HG03025 (cell line): ENCODE results near the gene GRPEL1.
"Not testable (repeated sequence)": the region's sequence is repeated elsewhere in the genome, so short reads cannot be mapped to it uniquely, and the experiment has no call there.

Source experiments
- ATAC-seq: cut with Tn5 transposase; IDR thresholded peaks from one replicate; pipeline ENCODE4 v1.9.1; 2021; ENCODE audit warnings: mild to moderate bottlenecking, moderate library complexity; ENCODE audit not compliant: unreplicated experiment, low FRiP score

GRPEL1 gene

DNA sequence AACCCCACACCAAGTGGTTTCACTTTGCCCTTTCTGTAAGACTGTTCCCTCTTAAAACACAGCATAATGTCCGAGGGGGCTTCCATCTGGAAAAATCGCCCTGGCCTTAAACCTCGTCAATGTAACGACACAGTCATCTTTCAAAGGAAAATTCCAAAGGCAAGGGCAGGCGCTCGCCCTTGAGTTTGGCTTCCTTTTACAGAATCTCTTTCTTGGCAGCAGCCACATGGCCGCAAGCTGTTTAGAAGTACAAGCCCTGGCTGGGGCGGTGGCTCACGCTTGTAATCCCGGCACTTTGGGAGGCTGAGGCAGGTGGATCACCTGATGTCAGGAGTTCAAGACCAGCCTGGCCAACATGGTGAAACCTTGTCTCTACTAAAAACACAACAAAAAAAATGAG is 27.1 kb upstream of the GRPEL1 start:
- ATAC-seq = no peak

DNA sequence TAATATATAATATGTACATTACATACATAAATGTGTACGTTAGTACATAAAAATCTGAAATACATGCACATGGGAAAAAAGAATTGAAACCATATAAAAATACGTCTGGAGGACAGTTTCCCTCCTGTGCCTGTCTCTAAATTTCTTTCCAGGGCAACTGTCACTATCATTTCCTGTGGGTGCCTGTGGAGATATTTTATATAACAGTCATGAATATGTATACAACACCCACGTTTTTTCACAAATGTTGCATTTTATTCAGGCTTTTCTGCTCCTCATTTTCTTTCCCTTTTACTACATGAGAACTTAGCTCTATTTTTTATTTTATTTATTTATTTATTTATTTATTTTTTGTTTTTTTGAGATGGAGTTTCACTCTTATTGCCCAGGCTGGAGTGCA is 24.2 kb upstream of the GRPEL1 start:
- ATAC-seq = no peak

DNA sequence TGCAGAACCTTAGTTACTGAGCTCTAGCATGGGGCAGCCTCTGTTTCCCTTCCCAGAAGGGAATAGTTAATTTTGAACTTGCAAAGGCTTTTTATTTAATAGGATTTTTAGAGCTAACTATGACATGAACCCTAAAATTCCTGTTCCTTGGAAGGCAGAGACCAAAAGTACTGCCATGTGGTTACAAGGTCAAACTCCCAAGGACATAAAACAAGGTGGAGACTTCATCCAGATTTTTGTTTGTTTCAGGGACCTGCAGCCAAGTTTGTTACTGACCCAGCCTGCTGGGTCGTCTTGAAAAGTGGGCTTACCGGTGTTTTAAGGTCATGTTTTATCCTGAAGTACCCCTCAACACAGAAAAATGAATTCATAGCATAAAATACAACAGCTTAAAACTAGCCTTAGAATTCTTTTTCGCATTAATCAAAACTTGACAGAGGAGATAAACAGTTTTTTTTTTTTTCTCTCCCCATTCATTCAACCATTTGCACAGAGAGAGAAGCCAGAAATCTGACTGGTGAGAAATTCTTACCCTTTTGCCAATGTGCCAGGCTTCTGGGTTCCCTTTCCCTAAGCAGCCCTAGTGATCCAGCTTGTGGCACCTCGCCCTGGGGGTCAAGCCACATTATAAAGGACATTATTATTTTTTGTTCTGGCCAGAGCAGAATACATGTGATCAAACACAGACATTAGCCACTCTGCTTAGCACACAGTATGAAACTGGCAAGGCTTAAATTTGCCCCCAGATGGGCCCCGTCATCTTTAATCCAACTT is 21.5 kb upstream of the GRPEL1 start:
- ATAC-seq = no peak

DNA sequence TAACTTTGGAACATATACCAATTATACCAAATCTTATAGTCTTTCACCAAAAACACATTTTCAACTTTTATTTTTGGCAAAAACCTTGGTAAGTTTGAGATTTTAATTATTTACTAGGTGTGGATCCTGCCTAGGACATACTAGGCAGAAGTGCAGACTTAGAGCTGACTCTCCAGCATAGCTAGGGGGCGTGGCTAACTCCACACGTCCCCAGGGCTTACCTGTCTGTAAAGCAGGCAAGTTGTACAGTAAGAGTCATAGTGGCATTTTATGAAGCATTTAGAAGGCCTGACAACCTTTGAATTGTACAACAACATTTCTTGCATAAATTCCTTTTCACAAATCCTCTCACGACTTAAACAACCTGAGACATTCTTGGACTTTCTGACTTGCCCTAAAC is 19.2 kb upstream of the GRPEL1 start:
- no peak for ATAC-seq

DNA sequence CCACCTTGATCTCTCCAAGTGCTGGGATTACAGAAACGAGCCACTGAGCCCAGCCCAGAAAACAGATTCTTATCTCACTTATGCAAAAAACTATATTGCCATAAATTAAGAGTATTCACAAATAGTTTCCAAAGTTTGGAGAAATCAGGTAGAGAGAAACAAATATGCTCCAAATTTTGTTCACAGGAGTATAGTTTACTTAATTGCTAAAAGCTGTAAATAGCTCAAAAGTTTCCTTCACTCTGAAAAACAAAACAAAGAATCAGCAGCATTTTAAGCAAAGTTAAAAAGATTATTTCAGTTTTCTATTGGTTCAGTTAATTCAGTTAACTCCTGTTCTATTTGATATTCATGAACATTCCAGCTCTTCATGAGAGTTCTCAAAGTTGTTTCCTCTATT is 18.5 kb upstream of the GRPEL1 start:
- no peak for ATAC-seq

- not testable (repeated sequence) for ATAC-seq
Measured at GRCh38 chr4:7084564-7084961, 16.7 kb upstream of the GRPEL1 start.

DNA sequence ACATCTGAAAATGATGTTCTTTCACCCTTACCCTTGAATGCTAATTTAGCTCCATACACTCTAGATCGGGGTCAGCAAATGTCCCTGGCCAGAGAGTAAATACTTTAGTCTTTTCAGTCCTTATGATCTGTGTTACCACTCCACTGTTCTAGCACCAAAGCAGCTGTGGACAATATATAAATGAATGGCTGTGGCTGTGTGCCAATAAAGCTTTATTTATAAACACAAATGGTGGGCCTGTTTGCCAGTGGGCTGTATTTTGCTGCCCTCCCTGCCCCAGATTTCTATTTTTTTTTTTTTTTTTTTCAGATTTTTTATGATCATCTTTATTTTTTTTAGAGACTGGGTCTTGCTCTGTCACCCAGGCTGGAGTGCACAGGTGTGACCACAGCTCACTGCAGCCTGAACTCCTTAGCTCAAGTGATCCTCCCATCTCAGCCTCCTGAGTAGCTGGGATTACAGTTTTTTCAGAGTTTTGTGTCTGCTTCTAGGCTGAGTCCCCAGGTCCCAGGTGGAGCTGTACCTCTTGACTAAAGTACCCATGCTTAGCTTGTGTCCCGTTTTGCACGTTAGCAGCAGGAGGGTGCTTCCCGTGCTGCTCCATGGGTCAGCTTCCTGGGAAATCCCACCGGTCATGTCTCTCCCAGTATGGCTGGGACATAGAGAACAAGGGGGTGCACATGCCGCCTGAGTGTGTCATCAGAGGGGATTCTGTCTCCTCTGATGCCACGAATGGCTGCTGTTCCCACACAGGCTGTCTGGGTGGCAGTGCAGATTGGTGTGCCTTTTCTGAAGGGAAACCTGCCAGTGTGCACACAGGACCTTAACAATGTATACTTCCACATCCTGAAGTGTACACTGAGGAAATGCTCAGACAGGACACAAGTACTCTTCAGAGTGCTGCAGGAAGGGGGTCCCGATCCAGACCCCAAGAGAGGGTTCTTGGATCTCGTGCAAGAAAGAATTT is 16.0 kb upstream of the GRPEL1 start:
- ATAC-seq = no peak

- not testable (repeated sequence) for ATAC-seq
Measured at GRCh38 chr4:7079909-7080308, 12.0 kb upstream of the GRPEL1 start.

DNA sequence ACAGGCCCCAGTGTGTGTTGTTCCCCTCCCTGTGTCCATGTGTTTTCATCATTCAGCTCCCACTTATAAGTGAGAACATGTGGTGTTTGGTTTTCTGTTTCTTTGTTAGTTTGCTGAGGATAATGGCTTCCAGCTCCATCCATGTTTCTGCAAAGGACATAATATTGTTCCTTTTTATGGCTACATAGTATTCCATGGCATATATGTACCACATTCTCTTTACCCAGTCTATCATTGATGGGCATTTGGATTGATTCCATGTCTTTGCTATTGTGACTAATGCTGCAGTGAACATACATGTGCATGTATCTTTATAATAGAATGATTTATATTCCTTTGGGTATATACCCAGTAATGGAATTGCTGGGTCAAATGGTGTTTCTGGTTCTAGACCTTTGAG is 11.6 kb upstream of the GRPEL1 start:
- not testable (repeated sequence) for ATAC-seq

DNA sequence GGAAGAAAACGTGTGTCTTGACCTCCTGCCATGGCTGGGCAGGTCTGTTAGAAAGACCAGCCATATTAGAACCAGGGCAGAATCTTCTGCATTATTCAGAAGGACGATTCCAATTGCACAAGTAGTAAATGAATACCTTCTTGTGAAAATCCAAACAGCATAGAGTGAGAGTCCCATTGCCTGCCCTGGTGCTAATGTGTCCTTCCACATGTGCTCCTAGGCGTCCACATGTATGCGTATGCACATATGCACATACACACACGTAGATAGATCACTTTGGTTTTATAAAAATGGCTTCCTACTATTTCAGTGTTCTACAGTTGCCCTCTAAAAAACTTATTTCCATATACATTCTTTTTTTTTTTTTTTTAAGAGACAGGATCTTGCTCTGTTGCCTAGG is 10.2 kb upstream of the GRPEL1 start:
- no peak for ATAC-seq

DNA sequence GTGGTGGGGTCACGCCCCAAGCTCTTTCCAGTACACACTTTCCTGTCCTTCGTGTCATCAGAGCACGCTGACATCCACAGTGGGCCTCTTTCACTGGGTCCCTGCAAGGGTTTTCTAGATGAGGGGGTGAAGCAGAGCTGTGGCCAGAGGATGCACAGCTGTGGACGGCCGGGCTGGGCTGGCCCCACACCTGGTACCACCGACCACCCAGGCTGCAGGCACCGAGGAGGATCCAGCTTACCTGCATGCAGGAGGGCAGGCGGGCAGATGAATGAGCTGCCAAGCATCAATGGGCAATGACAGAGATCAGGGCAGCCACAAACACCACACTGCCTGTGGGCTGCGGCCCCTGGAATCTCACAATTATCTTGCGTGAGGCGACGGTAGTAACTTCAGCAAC is 9.5 kb upstream of the GRPEL1 start:
- no peak for ATAC-seq

DNA sequence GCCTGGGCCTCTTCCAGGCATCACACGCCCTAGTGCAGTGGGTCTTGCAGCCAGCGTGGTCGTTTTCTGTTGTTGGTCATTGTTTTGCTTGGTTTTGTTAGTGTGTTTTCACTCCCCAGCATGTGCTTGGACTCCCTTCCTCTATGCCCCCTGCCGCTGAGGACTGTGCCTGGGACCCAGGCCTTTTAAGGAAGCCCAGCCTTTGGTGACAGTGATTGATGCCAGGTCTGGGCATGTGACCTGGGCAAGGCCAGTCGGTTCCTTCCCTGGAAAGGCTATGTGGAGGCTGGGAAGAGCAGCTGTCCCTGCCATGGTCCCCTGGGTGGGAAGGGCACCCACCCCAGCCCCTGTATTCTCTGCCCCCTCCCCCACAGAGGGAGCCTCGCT is 8.8 kb upstream of the GRPEL1 start:
- no peak for ATAC-seq

DNA sequence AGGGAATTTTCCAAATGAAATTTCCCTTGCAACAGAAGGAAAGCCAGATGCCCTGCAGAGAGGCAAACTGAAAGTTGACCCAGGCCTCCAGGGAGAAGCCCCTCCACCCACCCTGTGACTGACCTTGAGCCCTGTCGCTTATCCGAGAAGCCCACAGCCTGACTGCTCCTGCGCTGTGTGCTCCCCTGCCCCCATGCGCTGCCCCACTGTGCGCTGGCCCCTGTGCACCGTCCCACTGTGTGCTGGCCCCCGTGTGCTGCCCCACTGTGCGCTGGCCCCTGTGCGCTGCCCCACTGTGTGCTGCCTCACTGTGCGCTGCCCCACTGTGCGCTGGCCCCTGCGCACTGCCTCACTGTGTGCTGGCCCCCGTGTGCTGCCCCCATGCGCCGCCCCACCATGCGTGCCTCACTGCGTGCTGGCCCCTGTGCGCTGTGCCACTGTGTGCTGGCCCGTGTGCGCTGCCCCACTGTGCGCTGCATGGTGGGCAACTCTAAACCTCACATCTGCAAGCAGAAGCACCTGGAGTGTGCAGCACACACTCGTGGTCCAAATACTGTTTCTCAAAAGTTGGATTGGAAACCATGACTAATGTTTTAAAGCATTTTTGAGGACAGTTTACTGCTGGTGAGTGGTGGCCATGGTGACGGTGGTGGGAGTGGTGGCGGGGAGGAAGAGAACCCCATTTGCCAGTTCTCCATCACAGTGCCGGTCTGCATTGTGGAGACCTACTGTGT is 8.3 kb upstream of the GRPEL1 start:
- no peak for ATAC-seq

DNA sequence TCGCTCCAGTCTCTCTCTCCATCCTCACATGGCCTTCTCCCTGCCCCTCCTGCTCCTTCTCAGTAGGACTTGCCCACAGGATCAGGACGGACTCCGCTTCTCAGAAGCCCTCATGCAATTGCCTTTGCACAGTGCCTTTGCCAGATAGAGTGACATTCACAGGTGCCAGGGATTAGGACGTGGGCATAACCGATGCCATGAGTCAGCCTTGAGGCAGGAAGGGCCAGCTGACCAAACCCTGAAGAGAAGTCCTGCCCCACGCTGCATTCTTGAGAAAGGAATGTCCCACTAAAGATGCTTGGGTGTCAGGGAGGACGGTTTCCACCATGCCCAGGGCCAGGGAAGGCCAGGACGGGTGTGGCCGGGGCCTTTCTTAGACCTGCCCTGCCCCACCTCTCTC is 6.6 kb upstream of the GRPEL1 start:
- no peak for ATAC-seq

GRCh38 chr4:7073526-7074390 is 5.9 kb upstream of the GRPEL1 start:
- no peak for ATAC-seq

GRCh38 chr4:7073059-7073458 is 5.2 kb upstream of the GRPEL1 start:
- ATAC-seq = no peak

DNA sequence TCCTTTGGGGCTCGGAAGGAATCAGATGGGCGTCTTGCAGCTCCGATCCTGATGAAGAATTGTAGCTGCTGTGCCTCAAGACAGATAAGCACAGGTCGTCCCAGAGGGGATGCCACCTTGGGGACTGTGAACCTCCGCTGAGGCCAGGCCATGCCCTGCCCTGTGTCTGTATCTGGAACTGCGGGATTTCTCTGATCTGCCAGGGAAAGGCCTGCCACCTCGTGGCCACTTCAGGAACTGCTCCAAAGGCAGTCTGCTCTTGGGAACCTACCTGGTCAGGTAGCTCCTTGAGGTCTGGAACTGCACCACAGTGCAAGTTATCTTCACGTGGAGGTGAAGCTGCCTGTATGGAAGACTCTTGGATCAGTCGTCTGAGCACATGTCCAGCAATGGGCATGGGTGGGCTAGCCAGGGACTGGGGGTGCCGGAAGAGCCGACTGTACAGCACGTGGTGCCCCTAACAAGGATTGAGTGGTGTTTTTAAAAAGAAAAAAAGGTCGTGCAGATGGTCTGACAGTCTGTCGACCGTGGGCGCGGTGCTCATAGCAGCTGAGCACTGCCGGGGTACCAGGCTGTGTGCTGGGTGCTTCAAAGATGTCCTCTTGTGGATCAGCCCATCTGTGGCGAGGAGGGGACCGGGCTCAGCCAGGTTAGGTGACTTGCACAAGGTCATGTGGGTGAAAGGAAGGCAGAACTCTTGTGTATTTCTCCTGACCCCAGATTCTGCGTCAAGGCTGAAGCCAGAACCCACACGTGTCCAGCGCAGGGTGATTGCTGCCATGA is 3.1 kb upstream of the GRPEL1 start:
- ATAC-seq = no peak

- no peak for ATAC-seq
Measured at GRCh38 chr4:7068883-7069282, 1.0 kb upstream of the GRPEL1 start.

DNA sequence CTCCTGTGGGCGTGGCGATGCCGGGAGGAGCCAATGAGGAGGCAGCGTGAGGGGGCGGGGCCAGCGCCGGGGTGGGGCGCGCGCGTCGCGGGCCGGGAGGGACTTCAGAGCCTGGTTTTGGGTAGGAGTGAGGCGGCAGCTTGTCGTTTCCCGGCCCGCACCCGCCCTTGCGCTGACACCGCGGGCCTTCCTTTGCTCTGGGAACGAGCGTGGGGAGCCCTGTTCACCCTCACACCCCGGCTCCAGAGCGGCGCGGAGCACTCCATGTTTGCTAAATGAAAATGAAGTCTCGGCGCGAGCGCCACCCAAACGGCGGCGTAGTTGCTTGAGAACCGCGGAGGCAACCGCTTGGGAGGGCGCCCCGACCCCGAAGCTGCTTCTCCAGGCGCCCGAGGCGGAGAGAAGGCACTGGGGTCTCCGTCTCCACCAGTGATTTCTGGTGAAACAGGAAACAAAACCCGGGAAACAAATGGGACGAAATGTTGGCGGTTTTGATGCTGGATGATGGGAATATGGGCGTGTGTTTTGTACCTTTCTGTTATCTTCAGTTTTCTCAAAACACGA is 497 bp upstream of the GRPEL1 start:
- ATAC-seq = peak; percentile 6
